GM12874 (cell line): ENCODE measurements around the gene C2CD4C.

Experiments used
- TF ChIP-seq, protein P1 (sequence below): IDR thresholded peaks from 2 replicates; pipeline ENCODE4 v1.5.1; 2011; ENCODE audit warnings: low read depth, mild to moderate bottlenecking, control low read depth, low read length, moderate library complexity; ENCODE audit not compliant: insufficient read depth

The C2CD4C gene

DNA sequence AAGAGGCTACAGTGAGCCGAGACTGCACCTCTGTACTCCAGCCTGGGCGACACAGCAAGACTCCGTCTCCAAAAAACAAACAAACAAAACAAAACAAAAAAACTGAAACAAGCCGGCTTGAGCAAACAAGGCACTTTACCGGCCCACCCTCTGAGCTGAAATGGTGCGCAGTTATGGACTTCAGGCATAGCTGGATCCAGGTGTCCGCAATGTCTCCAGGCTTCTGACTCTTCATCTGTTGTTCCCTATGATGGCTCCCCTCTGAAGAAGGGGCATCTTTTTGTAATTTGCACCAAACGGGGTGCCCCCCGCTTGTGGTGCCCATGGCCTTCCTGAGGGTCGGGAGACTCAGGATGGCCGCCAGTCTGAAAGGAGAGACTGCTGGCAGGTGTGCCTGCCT lies 6.2 kb downstream of the C2CD4C start:
- TF ChIP-seq, protein P1, sequence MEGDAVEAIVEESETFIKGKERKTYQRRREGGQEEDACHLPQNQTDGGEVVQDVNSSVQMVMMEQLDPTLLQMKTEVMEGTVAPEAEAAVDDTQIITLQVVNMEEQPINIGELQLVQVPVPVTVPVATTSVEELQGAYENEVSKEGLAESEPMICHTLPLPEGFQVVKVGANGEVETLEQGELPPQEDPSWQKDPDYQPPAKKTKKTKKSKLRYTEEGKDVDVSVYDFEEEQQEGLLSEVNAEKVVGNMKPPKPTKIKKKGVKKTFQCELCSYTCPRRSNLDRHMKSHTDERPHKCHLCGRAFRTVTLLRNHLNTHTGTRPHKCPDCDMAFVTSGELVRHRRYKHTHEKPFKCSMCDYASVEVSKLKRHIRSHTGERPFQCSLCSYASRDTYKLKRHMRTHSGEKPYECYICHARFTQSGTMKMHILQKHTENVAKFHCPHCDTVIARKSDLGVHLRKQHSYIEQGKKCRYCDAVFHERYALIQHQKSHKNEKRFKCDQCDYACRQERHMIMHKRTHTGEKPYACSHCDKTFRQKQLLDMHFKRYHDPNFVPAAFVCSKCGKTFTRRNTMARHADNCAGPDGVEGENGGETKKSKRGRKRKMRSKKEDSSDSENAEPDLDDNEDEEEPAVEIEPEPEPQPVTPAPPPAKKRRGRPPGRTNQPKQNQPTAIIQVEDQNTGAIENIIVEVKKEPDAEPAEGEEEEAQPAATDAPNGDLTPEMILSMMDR = no peak

DNA sequence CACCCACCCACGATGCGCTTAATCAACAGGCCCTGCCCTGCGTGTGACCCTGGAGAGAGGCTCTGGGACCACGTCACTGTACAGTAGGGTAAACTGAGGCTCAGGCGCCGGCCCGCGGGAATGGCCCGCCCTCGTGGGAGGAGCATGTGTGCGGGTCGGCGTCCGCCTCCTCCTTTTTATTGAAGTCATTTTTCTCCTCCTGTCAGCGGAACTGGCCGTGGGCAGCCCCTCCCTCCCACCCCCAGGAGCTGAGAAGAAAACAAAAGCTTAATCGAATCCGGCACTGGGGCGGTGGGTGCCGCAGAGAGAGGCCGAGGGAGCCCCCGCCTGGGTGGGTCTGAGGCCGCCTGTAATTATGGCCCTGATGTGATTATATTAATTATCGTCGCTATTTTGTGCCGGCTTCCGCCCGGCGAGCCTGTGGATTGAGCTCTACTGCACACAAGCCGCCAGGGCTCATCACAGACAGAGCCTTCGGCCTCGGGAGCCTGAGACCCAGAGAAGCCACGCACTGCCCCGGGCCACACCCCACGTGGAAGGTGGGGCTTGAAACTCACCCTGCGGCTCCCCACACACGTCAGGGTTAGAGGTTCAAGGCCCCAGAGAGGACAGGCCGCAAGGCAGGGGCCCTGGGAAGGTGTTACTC lies 7.0 kb downstream of the C2CD4C start:
- TF ChIP-seq, protein P1 = no peak

DNA sequence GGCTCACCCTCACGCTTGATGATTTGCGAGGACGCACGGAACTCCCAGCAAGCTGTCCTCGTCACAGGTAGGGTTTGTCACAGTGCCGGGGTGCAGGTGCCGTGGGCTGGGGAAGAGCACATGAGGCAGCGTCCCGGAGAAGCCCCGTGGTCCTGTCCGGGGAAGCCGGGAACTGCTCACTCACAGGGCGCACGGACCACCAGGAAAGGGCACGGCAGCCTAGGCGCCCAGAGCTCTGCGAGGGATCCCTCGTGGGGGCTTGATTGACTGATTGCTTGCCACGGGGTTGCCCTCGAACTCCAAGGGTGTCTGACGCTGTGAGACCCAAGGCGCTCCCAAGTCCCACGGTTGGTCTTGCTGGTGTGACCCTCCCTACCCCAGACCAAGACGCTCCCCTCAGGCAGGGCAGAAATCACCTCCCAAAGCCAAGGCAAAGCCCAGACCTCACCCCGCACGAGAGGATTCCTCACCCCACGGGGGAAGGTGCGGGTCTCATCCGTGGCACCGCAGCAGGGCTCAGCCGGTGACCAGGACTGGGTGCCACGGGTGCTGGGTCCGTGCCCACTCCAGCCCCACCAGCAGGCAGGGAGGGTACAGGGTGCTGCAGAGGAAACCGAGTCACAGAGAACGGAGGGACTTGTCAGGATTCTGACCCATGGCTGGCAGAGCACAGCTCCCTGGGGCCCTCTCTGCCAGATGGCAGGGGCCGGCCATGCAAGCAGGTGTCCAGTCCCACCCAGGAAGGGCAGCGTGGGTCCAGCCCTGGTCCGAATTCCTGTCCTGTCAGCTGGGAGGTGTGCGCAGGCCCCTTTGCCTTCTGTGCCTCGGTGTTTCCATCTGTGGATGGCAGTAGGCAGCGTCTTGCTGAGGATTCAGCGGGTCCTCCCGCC lies 7.7 kb downstream of the C2CD4C start:
- TF ChIP-seq, protein P1 = no peak

DNA sequence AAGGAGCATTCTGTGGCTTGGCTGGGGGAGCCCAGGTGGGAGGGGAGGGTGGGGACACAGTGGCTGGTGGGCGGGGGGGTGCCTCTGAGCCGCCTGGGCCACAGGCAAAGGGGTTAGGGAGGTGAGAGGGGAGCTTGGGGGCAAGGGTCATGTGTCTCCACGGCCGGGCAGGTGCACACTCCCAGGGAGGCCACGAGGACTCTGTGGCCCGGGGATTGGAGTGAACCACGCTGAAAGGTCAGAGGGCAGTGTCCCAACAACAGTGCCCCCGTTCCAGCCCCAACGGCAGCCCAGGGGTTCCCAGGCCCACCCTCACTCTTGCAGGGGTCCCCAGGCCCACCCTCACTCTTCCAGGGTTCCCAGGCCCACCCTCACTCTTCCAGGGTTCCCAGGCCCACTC lies 9.6 kb downstream of the C2CD4C start:
- TF ChIP-seq, protein P1 = no peak

DNA sequence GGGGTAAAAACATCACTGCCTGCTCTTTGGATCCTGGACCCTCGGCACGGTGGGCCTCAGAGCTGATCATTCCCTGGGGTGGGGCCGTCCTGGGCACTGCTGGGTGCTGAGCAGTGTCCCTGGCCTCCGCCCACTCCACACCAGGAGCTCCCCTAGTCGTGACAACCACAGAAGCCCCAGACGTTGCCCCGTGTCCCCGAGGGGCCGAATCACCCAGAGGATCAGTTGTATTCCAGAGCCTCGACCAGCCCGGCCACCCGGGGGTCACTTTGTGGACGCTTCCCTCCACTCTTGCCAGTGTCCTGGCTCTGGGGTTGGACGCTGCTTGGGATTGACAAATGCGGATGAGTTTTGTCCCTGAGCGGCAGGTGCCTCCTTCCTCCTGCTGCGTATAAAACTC lies 10.2 kb downstream of the C2CD4C start:
- TF ChIP-seq, protein P1 = no peak

DNA sequence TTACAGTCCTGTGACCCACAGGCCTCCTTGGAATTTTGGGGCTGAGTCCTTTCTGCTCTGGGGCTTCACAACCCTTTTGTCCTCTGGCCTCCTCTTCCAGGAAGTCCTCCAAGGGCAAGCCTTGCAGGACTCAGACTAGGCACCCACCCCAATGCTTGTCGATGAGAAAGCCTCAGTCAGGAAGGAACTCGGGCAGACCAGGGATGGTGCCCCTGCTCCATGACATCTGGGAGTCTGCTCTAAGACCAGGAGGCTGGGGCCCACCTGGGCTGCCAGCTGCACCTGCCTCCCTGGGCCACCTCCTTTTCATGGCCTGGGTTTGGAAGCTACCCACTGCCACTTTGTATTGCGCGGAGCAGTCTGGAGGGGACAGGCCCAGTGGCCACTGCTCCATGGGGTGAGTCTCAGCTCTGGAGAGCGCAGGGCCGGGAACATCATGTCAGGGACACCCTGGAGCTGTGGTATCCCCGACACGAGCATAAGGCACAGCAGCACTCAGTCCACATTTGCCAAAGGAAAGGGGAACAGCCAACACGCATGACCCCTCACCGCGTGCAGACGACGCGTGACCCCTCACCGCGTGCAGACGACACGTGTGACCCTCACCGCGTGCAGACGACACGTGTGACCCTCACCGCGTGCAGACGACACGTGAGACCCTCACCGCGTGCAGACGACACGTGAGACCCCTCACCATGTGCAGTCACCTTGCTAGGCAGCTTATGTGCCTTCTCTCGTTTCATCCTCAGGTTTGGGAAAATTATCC lies 10.8 kb downstream of the C2CD4C start:
- TF ChIP-seq, protein P1 = no peak

DNA sequence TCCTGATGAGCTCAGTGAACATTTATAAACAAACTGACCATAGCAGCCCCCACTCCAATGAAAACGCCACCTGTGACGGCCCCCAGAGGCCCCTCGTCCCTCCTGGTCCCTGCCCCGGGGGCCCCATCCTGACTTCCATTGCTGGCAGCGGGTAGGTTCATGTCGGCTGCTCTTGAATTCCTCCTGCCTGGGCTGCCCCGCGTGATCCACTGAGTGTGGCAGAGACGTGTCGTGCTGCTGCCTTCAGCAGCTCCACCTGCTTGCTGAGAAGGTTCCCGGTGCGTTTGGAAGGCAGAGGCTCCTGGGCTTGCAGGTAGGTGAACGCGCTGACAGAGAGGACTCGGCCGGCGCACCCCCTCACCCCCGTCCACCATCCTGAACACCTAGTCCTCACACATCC lies 11.6 kb downstream of the C2CD4C start:
- TF ChIP-seq, protein P1 = no peak
